Loucy (cell line): Measurements from ENCODE around the gene ACSF2.

Experiments
- H2AFZ ChIP-seq: fragments of 200-600 bp; sonication (generic); 2 replicates; pipeline ENCODE4 v1.6.0; 2016; ENCODE audit warnings: antibody characterized with exemption, mild to moderate bottlenecking, low read length, moderate library complexity
- H3F3A ChIP-seq: fragments of 200-600 bp; 2 replicates; pipeline ENCODE4 v1.6.0; 2016; ENCODE audit warnings: antibody characterized with exemption, low read depth, mild to moderate bottlenecking
- H3K27me3 ChIP-seq: fragments of 200-600 bp; sonication (generic); 2 replicates; pipeline ENCODE4 v1.6.1; 2014; ENCODE audit warnings: low read length, mild to moderate bottlenecking; ENCODE audit not compliant: insufficient read depth, poor library complexity, severe bottlenecking
- H3K36me3 ChIP-seq: fragments of 200-600 bp; sonication (generic); 2 replicates; pipeline ENCODE4 v1.6.1; 2016; ENCODE audit warnings: low read length; ENCODE audit not compliant: insufficient read depth
- H3K4me1 ChIP-seq: fragments of 200-600 bp; sonication (generic); 2 replicates; pipeline ENCODE4 v1.5.1; 2014; ENCODE audit warnings: low read length, mild to moderate bottlenecking; ENCODE audit not compliant: insufficient read depth, poor library complexity, severe bottlenecking
- H3K4me2 ChIP-seq: fragments of 200-600 bp; sonication (generic); 2 replicates; pipeline ENCODE4 v1.6.0; 2014; ENCODE audit warnings: antibody characterized with exemption, low read length, low read depth, mild to moderate bottlenecking; ENCODE audit not compliant: poor library complexity, severe bottlenecking
- H3K4me3 ChIP-seq: fragments of 200-600 bp; sonication (generic); 2 replicates; pipeline ENCODE4 v1.5.1; 2014; ENCODE audit warnings: low read length, mild to moderate bottlenecking, mixed read lengths; ENCODE audit not compliant: poor library complexity, severe bottlenecking
- H3K79me2 ChIP-seq: fragments of 200-600 bp; sonication (generic); 2 replicates; pipeline ENCODE4 v1.6.1; 2014; ENCODE audit warnings: low read length; ENCODE audit not compliant: insufficient read depth
- H3K9ac ChIP-seq: fragments of 200-600 bp; sonication (generic); 2 replicates; pipeline ENCODE4 v1.6.0; 2014; ENCODE audit warnings: mild to moderate bottlenecking, low read depth, low read length, moderate library complexity; ENCODE audit not compliant: poor library complexity, severe bottlenecking
- H3K9me2 ChIP-seq: fragments of 200-600 bp; sonication (generic); replicated peaks from 2 replicates; pipeline ENCODE4 v1.6.1; 2016; ENCODE audit warnings: low read depth, low read length, mixed read lengths
- H3K9me3 ChIP-seq: fragments of 200-600 bp; sonication (generic); 2 replicates; pipeline ENCODE4 v1.6.1; 2014; ENCODE audit warnings: mild to moderate bottlenecking, antibody characterized with exemption, low read length, low read depth; ENCODE audit not compliant: insufficient read depth
- H4K20me1 ChIP-seq: fragments of 200-600 bp; sonication (generic); 2 replicates; pipeline ENCODE4 v1.6.0; 2014; ENCODE audit warnings: antibody characterized with exemption, low read length, mild to moderate bottlenecking; ENCODE audit not compliant: insufficient read depth, poor library complexity, severe bottlenecking
- CTCF ChIP-seq: fragments of 200-600 bp; sonication (generic); conservative IDR thresholded peaks from 2 replicates; pipeline ENCODE4 v1.5.1; 2014; ENCODE audit warnings: mild to moderate bottlenecking, antibody characterized with exemption, low read length
- EZH2phosphoT487 ChIP-seq: fragments of 200-600 bp; IDR thresholded peaks from 2 replicates; pipeline ENCODE4 v1.6.1; 2018; ENCODE audit warnings: antibody characterized with exemption, mild to moderate bottlenecking, moderate library complexity, borderline replicate concordance

Gene ACSF2

GRCh38 chr17:50421308-50422051 lies 4.5 kb upstream of the ACSF2 start:
- peaks cover 11% of the 10 kb centered on the region for H3F3A ChIP-seq
- H3K9ac ChIP-seq = peak overlapping the region; percentile 69
- no peaks in the 10 kb centered on the region for H4K20me1 ChIP-seq
- no peaks in the 10 kb centered on the region for H3K27me3 ChIP-seq
- H3K4me1 ChIP-seq = peaks cover 40% of the 10 kb centered on the region
- no peaks in the 10 kb centered on the region for H3K36me3 ChIP-seq
- peak overlapping the region; percentile 70 for H3K4me3 ChIP-seq
- H3K9me2 ChIP-seq = no peaks in the 10 kb centered on the region
- peaks cover 14% of the 10 kb centered on the region for H3K79me2 ChIP-seq
- H3K9me3 ChIP-seq = no peaks in the 10 kb centered on the region
- H3K4me2 ChIP-seq = peak overlapping the region; percentile 75
- TF ChIP-seq EZH2phosphoT487 (no peak), CTCF (no peak)
- H2AFZ ChIP-seq = peak overlapping the region; percentile 79

GRCh38 chr17:50422738-50423137 lies 3.3 kb upstream of the ACSF2 start:
- no peak overlapping the region for H3K4me3 ChIP-seq
- no peaks in the 10 kb centered on the region for H4K20me1 ChIP-seq
- H3F3A ChIP-seq = peaks cover 15% of the 10 kb centered on the region
- no peaks in the 10 kb centered on the region for H3K9me2 ChIP-seq
- peaks cover 49% of the 10 kb centered on the region for H3K4me1 ChIP-seq
- H3K4me2 ChIP-seq = no peak overlapping the region
- no peaks in the 10 kb centered on the region for H3K36me3 ChIP-seq
- no peak overlapping the region for H2AFZ ChIP-seq
- no peaks in the 10 kb centered on the region for H3K9me3 ChIP-seq
- TF ChIP-seq EZH2phosphoT487 = no peak
- TF ChIP-seq CTCF = no peak
- peaks cover 24% of the 10 kb centered on the region for H3K79me2 ChIP-seq
- no peaks in the 10 kb centered on the region for H3K27me3 ChIP-seq
- H3K9ac ChIP-seq = no peak overlapping the region

GRCh38 chr17:50423553-50424159 lies 2.4 kb upstream of the ACSF2 start:
- H3K9ac ChIP-seq = no peak overlapping the region

More at GRCh38 chr17:50423553-50424159, 2.4 kb upstream of the ACSF2 start:
- Histone ChIP-seq H3K4me3 (peak overlapping the region; percentile 82), H3K4me1 (peaks cover 53% of the 10 kb centered on the region), H3K27me3 (no peaks in the 10 kb centered on the region), H3K9me3 (no peaks in the 10 kb centered on the region), H3K4me2 (peak overlapping the region; percentile 94), H4K20me1 (no peaks in the 10 kb centered on the region), H3K79me2 (peaks cover 30% of the 10 kb centered on the region), H3K36me3 (no peaks in the 10 kb centered on the region), H3F3A (peaks cover 15% of the 10 kb centered on the region), H3K9me2 (no peaks in the 10 kb centered on the region), H2AFZ (no peak overlapping the region)
- TF ChIP-seq CTCF (no peak), EZH2phosphoT487 (no peak)
